HG02840 (cell line): ENCODE data around the gene GIPC3.
"Not testable (repeated sequence)": the region's sequence is repeated elsewhere in the genome, so short reads cannot be mapped to it uniquely, and the experiment has no call there.

Source experiments
- ATAC-seq: cut with Tn5 transposase; IDR thresholded peaks from one replicate; pipeline ENCODE4 v1.9.1; 2021; ENCODE audit warnings: mild to moderate bottlenecking, moderate library complexity, moderate number of reproducible peaks; ENCODE audit not compliant: unreplicated experiment, low FRiP score

The GIPC3 gene

DNA sequence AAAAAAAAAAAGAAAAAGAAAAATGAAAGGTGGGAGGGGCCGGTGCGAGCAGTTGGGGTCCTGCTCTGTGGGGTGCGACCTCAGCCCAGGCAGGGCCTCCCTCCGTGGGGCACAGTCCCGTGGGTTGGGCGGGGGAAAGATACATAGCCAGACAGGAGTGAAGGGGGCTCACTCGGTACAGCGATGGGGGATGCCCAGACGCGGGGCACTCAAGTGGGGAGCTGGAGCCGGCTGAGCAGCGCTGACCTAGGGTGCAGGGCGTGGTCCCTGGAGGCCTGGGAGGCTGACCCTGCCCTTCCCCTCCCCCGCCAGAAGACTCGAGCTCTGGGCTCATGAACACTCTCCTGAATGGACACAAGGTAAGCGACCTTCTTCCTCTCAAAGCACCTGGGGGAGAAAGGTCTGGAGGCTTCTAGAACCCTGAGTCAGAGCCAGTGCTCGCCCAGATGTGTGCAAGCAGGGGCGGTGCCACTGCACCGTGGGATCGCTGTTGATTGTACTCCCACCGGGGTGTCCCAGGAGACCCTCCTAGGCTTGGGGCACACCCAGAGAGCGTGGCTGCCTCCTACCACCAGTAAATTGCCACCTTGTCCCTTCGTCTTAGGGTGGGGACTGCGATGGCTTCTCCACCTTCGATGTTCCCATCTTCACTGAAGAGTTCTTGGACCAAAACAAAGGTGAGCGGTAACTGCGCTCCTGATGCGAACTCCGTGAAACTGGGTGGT, 9.2 kb upstream of the GIPC3 start:
- no peak for ATAC-seq

- no peak for ATAC-seq
Measured at GRCh38 chr19:3576696-3577443, 8.4 kb upstream of the GIPC3 start.

DNA sequence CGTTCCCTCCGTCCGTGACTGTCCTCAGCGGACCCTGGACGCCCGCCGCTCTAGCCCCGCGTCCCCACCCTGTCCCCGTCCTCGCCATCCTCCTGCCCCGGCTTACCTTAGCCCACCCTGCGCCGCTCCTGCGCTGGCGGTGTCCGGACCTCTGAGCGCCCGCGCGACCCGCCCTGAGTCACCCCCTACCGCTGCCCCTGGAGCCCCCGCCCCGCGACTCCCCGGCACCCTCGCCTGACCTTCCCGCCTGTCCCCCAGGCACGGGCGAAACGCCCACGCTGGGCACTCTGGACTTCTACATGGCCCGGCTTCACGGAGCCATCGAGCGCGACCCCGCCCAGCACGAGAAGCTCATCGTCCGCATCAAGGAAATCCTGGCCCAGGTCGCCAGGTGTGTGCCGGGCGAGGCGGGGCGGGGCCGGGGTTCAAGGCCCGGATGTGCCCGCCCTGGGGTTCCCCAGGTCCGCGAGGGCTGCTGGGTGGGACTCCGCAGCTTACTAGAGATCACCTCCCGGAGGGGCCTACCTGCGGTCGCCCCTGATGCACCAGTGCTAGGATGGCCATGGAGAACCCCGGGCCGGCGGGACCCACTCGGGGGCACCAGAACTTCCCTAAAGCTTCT, 7.4 kb upstream of the GIPC3 start:
- no peak for ATAC-seq

DNA sequence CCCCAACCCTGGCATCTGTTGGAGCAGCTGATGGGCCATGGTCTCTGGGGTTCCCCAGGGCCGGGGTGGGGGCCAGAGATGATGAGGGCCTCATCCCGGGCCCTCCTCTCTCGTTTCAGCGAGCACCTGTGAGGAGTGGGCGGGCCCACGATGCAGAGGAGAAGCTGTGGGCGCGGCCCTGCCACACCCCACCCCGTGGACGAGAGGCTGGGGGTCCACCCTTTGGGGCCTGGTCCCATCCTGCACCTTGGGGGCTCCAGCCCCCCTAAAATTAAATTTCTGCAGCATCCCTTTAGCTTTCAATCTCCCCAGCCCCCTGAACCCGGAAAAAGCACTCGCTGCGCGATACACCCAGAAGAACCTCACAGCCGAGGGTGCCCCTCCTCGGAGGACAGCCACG, 6.9 kb upstream of the GIPC3 start:
- ATAC-seq = no peak

GRCh38 chr19:3580156-3580934, 4.9 kb upstream of the GIPC3 start:
- ATAC-seq = no peak

DNA sequence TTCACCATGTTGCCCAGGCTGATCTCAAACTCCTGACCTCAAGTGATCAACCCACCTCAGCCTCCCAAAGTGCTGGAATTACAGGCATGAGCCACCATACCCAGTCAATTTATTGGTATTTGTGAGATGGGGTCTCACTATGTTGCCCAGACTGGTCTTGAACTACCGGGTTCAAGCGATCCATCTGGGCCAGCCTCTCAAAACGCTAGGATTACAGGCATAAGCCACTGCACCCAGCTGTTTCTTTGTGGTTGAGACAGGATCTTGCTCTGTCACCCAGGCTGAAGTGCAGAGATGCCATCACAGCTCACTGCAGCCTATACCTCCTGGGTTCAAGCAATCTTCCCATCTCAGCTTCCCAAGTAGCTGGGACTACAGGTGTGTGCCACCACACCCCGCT, 3.5 kb upstream of the GIPC3 start:
- ATAC-seq = not testable (repeated sequence)

GRCh38 chr19:3584036-3584802, 1.1 kb upstream of the GIPC3 start:
- ATAC-seq = not testable (repeated sequence)

GRCh38 chr19:3586127-3586626, 899 bp downstream of the GIPC3 start:
- ATAC-seq = no peak

DNA sequence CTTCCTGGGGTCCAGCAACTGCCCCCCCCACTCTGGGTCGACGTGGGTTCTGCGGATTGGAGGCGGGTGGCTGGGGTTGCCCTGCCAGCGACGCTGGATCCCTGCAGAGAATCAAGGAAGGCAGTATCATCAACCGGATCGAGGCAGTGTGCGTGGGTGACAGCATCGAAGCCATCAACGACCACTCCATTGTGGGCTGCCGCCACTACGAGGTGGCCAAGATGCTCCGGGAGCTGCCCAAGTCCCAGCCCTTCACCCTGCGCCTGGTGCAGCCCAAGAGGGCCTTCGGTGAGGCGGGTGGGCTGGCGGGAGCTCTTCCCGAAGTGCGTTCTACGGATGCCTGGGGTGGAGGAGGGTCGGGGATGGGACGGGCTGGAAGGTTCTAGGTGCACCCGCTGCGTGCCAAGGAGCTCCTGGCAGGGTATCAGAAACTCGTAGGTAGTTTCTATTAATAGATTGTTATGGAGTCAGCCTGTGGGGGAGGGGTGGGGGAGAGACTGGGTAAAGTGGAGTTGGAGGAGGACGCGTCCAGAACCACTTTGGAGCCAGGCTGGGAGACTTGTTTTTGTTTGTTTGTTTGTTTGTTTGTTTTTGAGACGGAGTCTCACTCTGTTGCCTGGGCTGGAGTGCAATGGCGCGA, 1.5 kb downstream of the GIPC3 start:
- ATAC-seq = no peak

- ATAC-seq = no peak
Measured at GRCh38 chr19:3589439-3589838, 4.2 kb downstream of the GIPC3 start.

GRCh38 chr19:3589949-3590348, 4.7 kb downstream of the GIPC3 start:
- no peak for ATAC-seq

GRCh38 chr19:3590991-3591659, 5.8 kb downstream of the GIPC3 start:
- ATAC-seq = no peak

GRCh38 chr19:3591876-3592613, 6.8 kb downstream of the GIPC3 start:
- no peak for ATAC-seq

DNA sequence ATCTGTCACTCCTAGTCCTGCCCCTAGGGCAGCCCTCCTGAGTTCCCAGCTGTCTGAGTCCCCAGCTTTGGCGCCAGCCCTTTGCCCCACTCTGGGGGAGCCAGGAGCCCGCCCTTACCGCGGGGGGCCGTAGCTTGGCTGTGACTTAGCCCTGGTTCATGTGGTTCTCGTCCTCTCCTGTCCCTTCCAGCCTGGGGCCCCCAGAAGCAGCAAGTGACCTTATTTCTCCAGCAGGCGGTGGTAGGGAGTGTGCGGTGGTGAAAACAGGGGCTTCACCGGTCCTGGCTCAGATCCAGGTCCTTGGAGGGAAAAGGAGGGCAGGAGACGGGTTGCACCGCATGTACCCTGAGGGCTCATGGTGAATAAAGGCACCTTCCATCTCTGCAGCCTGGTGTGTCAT, 7.9 kb downstream of the GIPC3 start:
- no peak for ATAC-seq

DNA sequence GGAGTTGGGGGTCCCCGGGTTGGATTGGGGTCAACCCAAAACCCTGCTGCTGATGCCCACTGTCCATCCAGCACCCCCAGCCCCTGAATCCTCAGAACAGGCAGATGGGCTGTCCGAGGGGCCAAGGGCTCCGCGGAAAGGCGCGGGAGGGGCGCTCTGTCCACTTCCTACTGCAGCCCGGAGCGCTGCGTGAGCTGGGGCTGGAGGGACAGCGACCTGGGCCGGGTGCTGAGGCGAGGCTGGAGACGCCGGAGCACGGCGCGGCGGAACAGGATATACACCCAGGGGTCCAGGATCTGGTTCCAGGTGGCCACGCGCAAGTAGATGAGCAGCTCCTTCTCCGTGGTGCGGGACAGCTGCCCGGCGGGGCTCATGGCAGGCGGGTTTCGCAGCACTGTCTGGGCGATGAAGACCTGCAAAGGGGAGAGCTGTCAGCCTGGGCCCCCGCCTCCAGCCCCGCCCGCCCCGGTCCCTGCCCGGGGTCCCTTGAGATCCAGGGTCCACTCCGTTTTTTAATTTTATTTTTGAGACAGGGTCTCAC, 10.3 kb downstream of the GIPC3 start:
- ATAC-seq = no peak

GRCh38 chr19:3599776-3600187, 14.5 kb downstream of the GIPC3 start:
- no peak for ATAC-seq

DNA sequence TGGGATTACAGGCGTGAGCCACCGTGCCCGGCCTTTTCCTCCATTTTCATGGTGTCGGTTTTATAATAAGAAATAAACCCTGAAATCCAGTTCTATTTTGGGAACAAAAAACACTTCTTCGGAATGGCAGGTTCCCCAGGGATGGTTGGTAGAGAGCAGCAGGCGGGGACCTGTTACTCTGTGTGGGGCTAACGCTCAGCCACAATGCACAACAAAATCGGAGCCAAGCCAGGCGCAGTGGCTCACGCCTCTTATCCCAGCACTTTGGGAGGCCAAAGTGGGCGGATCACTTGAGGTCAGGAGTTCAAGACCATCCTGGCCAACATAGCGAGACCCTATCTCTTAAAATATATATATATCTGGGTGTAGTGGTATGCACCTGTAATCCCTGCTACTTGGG, 15.7 kb downstream of the GIPC3 start:
- no peak for ATAC-seq
